Head of caudate nucleus (tissue), 42 donors: ENCODE results near the gene UCKL1.

ENCODE experiments used
- DNase-seq, 42 donors: peaks; one replicate each; pipeline versions ENCODE4 v3.0.0 to v3.0.0-alpha.2; 2020 to 2021; ENCODE audit warnings: mixed read lengths in 7 of 42
- intact Hi-C: fragments of 100-400 bp; cut with DNase I; formaldehyde crosslinking; loops from one replicate; pipeline ENCODE4 v1.15.0; 2022

Gene UCKL1

DNA sequence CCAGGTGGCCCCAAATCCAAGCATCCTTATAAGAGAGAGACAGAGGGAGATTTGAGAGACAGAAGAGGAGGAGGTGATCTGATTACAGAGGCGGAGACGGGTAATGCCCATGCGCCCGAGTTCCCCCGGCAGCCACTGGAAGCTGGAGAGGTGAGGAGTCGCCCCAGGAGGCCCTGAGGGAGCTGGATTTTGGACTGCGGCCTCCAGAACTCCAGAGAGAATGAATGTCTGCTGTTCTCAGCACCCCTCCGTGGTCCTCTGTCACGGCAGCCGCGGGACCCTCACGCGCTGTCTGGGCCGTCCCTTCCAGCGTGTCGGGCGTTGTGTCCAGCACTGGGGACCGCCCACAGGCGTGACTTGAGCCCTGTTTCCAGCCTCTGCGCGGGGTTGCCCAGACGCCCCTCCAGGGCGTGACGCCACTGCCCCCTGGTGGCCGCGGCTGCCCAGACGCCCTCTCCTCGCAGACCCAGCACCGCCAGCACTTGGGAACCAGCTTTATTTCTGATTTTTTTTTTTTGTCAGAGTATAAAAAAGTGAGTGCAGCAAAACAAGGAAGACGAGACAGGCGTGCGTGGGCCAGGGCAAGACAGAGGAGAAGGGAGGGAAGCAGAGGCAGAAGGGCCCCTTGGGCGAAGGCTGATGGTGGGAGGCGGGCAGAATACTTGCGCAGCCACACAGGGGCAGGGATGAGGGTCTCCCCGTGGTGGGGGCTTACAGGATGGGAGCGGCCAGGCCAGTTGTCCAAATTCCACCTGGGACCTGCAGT, 17.6 kb upstream of the UCKL1 start:
- intact Hi-C loops = loop anchor here (2.0 to 5.0 kb wide), 2 partner anchors 187 to 432 kb away; no protein-coding TSS in a partner anchor
- peak; percentile 66 to 94 (median 87) for DNase-seq

DNA sequence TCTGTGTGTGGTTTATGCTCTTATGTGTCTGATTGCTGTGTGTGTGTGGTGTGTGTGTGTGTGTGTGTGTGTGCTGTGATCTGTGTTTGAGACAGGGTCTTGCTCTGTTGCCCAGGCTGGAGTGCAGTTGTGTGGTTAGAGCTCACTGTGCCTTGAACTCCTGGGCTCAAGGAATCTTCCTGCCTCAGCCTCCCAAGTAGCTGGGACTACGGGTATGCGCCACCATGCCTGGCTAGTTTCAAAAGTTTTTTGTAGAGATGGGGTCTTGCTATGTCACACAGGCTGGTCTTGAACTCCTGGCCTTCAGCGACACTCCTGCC, 16.9 kb upstream of the UCKL1 start:
- intact Hi-C loops = loop anchor here (5.0 kb wide), 1 partner anchor 431 kb away; no protein-coding TSS in a partner anchor

DNA sequence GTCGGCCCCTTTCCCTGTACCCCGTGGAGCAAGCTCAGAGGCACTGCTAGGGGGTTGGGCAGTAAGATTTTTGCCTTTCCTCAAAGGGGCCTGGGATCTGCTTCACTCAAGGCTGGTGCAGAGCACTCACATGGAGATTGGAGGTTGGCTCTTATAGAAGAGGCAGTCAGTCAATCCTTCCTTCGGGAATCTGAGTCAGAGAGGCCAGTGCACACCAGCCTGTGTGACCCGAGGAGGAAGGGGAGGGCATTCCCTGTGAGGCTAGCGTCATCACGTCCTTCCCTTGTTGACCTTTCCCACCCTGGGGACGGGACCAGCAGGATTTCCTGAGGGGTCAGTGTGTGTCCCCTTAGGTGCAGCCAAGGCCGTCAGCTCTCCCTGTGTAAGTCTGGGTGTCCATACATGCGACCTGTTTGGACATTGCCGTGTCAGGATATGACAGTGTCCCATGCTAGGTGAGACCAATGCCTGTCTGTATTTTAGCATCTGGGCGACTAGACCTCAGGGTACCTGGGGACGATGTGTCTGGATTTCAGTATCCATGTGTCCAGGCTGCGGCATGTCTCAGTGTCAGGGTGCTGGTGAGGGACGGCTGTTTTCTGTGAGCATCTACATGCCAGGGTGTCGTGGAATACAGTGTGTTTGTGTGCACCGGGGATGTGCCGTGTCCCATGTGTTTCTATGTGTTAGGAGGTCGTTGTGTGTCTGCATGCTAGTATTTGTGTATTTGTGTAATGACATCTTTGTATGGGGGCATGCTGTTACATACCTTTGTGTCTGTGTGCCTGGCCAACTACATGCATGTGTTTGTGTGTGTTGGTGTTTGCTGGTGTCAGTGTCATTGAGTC, 16.3 kb upstream of the UCKL1 start:
- peak in 1 of 42 donors; percentile 15 for DNase-seq
- intact Hi-C loops = loop anchor here (5.0 kb wide), 1 partner anchor 430 kb away; no protein-coding TSS in a partner anchor

More for the DNA sequence above, 16.9 kb upstream of the UCKL1 start:
- peak in 1 of 42 donors; percentile 14 for DNase-seq

DNA sequence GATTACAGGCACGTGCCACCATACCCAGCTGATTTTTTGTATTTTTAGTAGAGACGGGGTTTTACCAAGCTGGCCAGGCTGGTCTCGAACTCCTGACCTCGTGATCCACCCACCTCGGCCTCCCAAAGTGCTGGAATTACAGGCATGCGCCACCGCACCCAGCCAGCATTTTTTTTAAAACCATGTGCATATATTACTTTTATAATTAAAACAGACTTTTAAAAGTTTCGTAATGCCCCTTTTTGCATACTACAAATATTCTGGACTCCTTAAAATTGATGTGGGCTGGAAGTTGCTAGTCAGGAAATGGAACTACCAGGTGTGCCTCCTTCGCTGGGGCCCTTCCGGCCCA, 15.7 kb upstream of the UCKL1 start:
- intact Hi-C loops = loop anchor here (5.0 kb wide), 1 partner anchor 430 kb away; no protein-coding TSS in a partner anchor
- peak in 1 of 42 donors; percentile 8 for DNase-seq

DNA sequence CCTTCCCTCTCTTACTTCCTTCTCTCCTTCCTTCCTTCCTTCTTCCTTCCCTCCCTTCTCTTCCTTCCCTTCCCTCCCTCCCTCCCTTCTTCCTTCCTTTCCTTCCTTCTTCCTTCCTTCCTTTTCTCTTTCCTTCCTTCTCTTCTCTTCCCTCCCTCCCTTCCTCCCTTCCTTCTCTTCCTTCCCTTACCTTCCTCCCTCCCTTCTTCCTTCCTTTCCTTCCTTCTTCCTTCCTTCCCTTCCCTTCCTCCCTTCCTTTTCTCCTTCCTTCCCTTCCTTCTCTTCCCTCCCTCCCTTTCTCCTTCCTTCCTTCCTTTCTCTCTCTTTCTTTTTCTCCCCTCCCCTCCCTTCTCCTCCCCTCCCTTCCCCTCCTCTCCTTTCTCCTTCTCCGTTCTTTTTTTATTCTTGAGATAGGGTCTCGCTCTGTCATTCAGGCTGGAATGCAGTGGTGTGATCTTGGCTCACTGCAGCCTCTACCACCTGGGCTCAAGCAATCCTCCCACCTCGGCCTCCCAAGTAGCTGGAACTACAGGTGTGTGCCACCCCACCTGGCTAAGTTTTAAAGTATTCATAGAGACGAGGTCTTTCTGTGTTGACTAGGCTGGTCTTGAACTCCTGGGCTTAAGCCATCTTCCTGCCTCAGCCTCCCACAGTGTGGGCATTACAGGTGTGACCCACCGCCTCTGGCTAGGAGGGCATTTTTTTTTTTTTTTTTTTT, 14.7 kb upstream of the UCKL1 start:
- peak in 1 of 42 donors; percentile 10 for DNase-seq
- intact Hi-C loops = loop anchor here (5.0 kb wide), 1 partner anchor 429 kb away; no protein-coding TSS in a partner anchor

DNA sequence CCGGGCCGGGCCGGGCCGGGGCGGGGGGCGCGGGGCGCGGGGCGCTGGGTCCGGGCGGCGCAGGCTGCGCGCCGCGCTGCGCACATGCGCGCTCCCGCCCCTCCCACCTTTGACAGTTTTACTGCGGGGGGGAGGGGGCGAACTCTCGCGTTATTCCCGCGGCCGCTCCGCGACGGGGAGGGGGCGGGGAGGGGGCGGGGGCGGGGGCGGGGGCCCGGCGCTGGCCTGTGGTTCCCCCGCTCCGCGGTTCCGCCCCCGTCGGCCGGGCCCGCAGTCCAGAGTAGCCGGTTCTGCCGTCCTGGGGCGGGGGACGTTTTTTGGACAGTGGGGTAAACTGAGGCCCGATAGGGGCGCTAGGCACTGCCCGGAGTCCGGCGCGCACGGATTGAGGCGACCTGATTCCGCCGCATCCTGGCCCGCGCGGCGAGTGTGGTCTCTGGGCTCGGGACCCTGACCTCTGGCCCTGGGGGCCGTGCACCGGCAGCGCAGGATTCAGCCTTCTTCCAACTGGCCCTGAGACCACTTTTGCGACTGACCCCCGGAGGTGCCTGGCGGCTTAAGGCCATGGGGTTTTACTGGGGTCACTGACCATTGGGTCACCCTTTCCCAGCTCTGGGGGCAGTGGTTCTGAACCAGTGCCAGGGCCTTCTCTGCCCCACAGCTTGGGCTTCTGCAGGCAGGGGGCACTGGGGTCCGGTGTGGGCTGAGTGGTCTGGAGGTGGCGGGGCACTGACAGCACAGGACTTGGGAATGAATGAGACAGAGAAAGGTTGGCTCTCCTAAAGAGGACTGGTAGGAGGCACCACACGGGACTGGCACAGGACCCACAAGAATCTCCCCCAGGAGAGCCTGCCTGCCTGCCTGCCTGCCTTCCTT, 13.9 kb upstream of the UCKL1 start, which contains the start of gene ZNF512B:
ZNF512B (minus strand) TSS at position 93 of the 876 bp plus-strand sequence. CDS start 1,980 bp downstream, outside the sequence.
- intact Hi-C loops = loop anchor here (5.0 kb wide), 1 partner anchor 428 kb away; no protein-coding TSS in a partner anchor

DNA sequence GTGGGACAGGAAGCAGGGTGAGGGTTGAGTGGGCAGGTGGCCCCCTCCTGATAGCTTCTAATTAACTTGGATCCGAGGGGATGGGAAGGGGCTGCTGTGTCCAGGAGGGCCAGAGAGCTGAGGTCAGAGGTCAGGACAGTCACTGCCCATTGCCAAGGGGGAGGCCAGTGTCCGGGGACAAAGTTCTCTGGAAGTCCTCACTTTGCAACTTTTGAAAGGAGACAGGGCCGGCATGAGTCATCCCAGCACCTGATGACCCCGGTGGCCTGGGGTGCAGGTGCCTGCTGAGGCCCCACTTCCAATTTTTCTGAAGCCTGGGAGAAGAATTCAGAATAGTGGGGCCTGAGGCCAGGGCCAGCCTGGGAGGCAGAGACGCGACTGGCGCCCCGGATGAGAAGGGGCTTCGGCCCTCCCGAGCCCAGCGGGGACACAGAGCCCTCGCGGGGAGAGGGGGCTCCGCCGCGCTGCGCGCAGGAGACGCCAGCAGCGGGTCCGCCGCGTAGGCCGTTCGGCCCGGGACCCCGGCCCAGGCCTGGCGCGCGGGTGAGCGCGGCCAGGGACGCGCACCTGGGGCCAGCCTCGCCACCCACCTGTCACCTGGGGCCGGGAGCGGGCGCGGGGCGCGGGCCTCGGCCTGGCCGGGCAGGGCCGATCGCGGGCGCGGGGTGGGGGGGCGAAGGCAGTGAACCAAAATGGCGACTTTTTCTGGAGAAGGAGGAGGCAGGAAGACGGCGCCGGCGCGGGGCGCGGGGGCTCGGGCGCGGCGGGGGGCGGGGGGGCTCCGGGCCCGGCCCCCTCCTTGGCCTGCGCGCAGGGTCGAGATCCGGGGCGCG, 12.9 kb upstream of the UCKL1 start:
- intact Hi-C loops = no loop called here
- DNase-seq = peak in 9 of 42 donors; percentile 4 to 62 (median 40)

More for the DNA sequence above, 13.9 kb upstream of the UCKL1 start, which contains the start of gene ZNF512B:
- peak in 32 of 42 donors; percentile 47 to 84 (median 68) for DNase-seq

DNA sequence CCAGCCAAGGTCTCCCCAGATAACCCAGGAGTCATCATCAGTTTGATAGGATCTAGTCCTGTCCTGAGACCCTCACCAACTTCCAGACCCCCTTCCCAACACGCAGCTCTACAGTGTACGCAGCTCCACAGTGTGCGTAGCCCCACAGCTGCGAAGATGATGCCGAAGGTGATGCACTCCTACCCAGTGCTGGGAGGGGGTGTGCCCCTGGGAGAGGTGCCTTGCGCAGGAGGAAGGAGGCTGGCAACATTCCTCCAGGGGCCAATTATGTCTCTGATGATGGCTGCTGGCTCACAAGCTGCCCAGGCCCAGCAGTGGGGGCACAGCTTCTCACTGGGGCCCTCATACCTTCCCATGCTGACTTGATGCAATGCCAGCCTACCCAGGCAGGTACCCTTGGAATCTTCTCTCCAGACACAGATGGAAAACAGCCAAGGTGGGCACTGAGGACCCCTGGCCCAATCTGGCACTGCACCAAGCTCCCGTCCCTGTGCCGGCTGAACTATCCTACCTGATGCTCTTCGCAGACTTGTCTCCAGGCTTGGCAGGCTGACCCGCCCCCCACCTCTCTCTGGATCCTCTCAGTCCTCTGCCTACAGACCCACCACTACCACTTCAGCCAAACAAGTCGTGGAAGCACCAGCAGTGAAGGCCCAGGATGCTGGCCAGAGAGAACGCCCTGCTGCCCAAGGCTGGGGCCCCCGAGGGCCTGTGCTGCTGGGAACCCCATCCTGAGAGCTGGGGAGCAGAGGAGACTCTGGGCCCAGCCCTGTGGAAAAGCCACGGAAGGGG, 12.1 kb upstream of the UCKL1 start:
- peak in 34 of 42 donors; percentile 42 to 90 (median 65) for DNase-seq
- intact Hi-C loops = no loop called here

DNA sequence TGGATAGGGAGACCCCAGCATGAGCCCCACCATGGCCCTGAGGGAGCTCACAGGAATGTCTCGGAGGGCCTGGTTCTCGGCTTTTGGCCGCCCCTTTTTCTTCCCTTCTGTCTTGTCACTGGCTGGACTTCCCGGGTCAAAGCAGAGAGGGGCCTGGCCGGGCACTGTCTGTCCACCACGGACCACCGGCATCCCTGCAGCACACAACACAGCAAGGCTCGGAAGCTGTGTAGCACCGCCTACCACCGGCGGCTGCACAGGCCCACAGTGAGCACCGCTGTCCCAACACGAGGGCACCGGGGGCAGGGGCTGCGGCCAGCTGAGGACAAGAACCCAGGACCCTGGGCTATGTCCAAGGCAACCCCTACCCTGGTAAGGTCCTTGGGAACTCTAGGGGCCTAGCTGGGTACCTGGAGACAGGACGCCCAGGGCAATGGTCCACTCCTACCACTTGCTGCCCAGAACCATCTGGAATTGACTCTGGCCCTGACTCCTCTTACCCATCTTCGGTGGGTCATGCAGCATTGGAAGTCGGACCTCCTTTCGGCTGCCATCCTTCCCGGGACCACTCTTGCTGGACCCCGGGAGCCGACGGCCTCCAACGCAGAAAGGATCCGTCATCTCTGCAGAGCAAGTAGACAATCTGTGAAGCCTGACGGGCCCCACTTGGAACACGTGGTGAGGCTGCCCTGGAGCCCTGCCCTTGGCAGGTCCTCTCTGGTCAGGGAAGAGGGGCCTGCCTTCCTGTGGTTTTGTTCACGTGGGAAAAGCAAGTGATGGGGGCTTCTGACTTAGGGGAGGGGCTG, 11.3 kb upstream of the UCKL1 start:
- intact Hi-C loops = no loop called here
- peak in 8 of 42 donors; percentile 4 to 15 (median 12) for DNase-seq

DNA sequence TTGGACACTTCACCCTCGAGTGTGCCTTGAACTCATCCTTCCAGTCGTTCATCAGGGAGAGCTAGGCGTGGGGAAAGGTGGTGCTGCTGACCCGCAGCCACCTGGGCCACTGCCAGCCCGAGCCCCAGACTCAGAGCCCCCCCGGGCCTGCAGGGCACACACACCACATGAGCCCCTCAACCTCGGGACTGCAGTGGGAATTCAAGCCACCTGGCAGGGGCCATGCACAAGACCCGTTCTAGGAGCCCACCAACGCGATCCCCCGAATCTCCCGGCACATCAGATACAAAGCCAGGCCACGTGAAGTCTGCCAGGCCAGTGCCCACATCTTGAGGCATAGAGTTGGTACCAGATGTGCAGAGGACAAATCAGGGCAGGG, 10.7 kb upstream of the UCKL1 start:
- intact Hi-C loops = no loop called here
- peak in 3 of 42 donors; percentile 4 to 8 (median 4) for DNase-seq

DNA sequence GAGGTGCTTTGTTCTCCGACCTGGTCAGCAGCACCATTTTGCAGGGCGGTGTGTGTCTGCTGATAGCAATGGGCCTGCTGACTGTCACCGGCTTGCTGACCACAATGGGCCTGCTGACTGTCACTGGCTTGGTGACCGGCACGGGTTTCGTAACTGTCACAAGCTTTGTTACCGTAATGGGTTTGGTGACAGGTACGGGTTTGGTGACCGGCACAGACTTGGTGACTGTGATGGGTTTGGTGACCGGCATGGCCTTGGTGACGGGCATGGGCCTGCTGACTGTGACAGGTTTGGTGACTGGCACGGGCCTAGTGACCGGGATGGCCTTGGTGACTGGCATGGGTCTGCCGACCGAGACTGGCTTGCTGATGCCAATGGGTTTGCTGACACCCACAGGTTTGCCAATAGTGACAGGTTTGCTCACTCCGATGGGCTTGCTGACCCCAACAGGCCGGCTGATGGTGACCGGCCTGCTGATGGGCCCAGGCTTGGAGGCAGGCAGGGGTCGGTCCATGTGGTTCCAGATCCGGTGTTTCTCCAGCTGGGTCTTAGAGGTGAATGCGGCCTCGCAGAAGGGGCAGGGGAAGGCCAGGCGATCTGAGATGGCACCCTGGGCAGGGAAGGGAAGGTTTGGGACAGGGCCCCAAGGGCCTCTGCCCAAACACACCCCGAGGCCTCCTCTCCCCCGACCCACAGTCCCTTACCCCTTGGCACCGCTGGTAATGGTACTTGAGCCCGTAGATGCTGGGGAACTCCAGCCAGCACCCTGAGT, 10.1 kb upstream of the UCKL1 start:
- intact Hi-C loops = no loop called here
- DNase-seq = peak in 4 of 42 donors; percentile 0 to 12 (median 4)

DNA sequence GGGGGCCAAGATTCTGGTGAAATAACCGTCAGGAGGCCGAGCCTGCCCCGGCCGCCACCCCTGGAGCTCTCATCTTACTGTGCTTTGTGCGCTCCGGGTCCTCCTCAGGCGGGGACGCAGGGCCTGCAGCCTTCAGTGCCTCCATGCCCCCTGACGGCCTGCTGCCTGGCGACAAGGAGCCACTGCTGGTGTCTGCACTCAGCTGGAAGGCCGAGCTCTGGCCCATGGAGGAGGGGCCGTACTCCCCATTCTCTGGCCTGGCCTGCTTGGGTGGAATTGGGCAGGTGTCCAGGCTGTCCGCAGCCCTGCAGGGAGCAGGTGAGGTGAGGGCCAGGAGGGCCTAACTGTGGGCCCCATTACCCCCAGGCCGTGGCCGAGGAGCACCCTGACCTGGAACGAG, 8.2 kb upstream of the UCKL1 start:
- no peak for DNase-seq
- intact Hi-C loops = no loop called here

DNA sequence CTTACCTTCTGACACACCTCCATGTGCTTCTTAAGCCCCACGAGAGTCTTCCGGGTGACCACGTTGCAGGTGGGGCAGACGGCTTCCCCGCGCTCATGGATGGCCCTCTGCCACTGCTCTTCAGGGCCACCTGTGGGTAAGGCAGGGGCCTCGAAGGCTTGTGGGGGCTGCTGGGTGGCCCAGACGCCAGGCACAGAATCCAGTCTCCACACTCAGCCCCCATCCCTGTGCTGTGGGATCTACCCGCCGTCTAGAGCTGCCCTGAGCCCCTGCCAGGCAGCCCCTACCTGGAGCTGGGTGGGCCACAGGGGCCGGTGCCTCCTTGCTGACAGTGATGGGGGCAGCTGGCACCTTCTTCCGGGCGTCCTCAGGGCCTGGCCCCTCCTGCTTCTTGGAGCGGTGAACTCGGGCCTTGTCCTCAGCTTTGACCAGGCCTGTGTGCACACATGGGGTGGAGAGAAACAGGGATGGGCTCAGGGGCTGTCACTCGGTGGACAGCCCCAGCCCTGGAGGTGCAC, 7.6 kb upstream of the UCKL1 start:
- no peak for DNase-seq

DNA sequence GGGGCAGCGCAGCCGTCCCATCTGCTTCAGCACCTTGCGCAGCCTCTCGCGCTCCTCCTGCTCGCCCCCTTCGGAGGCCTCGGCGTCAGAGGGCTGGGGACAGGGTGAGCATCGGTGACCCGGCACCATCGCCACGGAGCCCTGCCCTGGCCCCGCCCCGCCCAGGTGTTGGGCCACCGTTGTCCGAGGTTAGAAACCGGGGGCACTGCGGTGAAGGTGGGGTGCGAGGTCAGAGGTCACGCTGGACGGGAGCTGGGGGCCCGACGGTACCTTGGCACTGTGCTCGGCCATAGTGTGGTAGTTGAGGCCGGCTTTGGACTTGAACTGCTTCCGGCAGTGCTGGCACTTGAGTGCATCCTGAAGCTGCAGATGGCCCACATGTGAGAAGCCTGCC, 7.1 kb upstream of the UCKL1 start:
- DNase-seq = no peak
- intact Hi-C loops = no loop called here

More for the DNA sequence above, 7.6 kb upstream of the UCKL1 start:
- intact Hi-C loops = no loop called here
